HCT116 (cell line): ENCODE results near the gene DLEC1. TPM values are rescaled to one million over a fixed set of nuclear protein-coding genes. Genes with fewer than 3 reads are reported as not detected.

Source experiments
- CTCF ChIP-seq, 3 experiments: fragments of 200-600 bp in 1 of 3; sonication (generic) in 1 of 3; IDR thresholded peaks in 2 of 3; conservative IDR thresholded peaks in 1 of 3; 2 replicates each; pipeline ENCODE4 v1.5.1; 2012 to 2017; ENCODE audit warnings: low read depth in 2 of 3, low read length in 2 of 3, antibody characterized with exemption in 1 of 3, borderline replicate concordance in 1 of 3, control low read depth in 1 of 3, mild to moderate bottlenecking in 1 of 3, mixed read lengths in 1 of 3, mixed run types in 1 of 3, moderate library complexity in 1 of 3; ENCODE audit not compliant: insufficient read depth in 1 of 3
- JUND ChIP-seq: IDR thresholded peaks from 2 replicates; pipeline ENCODE4 v1.6.1; 2012
- ZBTB33 ChIP-seq: IDR thresholded peaks from 2 replicates; pipeline ENCODE4 v1.6.1; 2011; ENCODE audit warnings: mild to moderate bottlenecking, low read length, moderate library complexity; ENCODE audit not compliant: insufficient replicate concordance; ENCODE audit errors: extremely low read depth
- total RNA-seq: library from RNA; stranded (reverse); gene quantifications from one replicate; pipeline ENCODE4 v1.2.1, GENCODE V29; 2021; ENCODE audit not compliant: unreplicated experiment
- TF ChIP-seq, protein P1 (sequence below): IDR thresholded peaks from 2 replicates; pipeline ENCODE4 v1.6.1; 2012; ENCODE audit warnings: low read depth

DLEC1 gene
- total RNA-seq, 1 experiment from 2014 or later: 0.61 TPM

DNA sequence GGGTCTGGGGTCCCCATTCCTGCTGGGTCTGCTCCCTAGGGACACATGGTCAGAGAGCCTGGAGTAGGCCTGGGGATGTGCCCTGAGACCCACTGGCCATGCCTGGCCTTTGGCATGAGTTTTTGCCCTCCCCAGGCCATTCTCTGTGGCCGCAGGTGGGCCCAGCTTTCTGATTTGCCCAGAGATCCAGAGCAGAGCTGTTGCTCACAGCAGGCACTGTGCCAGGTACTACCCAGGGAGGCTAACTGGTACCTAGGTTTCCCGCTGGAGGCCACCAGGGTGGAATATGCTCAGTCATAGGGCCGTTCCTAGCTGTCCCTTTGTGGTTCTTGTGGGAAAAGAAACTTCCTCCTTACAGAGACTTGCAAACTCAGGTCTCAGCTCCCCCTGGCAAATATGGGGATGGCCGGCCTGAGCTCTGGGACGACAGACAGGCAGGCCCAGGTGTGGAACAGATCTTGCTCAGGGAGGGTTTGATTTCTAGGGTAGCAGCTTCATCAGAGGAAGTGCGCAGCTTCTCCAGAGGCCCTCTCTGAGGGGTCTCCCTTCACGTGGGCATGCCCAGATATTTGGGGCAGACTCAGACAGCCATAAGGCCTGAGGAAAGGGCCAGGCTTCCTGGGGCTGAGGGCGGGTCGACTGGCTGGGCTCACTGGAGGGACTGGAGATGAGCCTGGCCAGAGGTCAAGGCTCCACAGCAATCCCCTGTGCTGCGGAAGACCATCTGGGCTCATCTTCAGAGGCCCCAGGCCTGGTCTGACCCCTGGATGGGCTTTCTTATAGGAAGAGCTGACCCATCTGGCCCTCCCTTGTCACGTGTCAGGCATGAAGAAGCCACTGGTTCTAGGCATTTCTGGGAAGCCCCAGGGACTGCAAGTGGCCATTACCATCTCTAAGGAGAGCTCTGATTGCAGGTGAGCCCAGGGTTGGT lies 69.9 kb downstream of the DLEC1 start (continued):
- TF ChIP-seq, protein P1, sequence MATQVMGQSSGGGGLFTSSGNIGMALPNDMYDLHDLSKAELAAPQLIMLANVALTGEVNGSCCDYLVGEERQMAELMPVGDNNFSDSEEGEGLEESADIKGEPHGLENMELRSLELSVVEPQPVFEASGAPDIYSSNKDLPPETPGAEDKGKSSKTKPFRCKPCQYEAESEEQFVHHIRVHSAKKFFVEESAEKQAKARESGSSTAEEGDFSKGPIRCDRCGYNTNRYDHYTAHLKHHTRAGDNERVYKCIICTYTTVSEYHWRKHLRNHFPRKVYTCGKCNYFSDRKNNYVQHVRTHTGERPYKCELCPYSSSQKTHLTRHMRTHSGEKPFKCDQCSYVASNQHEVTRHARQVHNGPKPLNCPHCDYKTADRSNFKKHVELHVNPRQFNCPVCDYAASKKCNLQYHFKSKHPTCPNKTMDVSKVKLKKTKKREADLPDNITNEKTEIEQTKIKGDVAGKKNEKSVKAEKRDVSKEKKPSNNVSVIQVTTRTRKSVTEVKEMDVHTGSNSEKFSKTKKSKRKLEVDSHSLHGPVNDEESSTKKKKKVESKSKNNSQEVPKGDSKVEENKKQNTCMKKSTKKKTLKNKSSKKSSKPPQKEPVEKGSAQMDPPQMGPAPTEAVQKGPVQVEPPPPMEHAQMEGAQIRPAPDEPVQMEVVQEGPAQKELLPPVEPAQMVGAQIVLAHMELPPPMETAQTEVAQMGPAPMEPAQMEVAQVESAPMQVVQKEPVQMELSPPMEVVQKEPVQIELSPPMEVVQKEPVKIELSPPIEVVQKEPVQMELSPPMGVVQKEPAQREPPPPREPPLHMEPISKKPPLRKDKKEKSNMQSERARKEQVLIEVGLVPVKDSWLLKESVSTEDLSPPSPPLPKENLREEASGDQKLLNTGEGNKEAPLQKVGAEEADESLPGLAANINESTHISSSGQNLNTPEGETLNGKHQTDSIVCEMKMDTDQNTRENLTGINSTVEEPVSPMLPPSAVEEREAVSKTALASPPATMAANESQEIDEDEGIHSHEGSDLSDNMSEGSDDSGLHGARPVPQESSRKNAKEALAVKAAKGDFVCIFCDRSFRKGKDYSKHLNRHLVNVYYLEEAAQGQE: no peak
- no peak for TF ChIP-seq ZBTB33
- no peak for TF ChIP-seq CTCF (IDR thresholded peaks at IDR 0.05 in 2 of 3, conservative IDR thresholded peaks at IDR 0.05 in 1 of 3; ENCODE audit: borderline replicate concordance in 1 of 3, insufficient read depth in 1 of 3, low read depth in 2 of 3, low read length in 2 of 3)
- no peak for TF ChIP-seq JUND
